Glutamatergic neuron (in vitro differentiated cells): ENCODE data around the gene PCDHGA8. TPM values are rescaled to one million over a fixed set of nuclear protein-coding genes. Genes with fewer than 3 reads are reported as not detected.
"Not testable (repeated sequence)": the region's sequence is repeated elsewhere in the genome, so short reads cannot be mapped to it uniquely, and the experiment has no call there.

ENCODE experiments used
- DNase-seq: peaks from one replicate; pipeline ENCODE4 v3.0.0; 2022
- H3K27ac Mint-ChIP-seq: one replicate; pipeline ENCODE4 v1.8.0; 2020; ENCODE audit warnings: mild to moderate bottlenecking, mixed read lengths, inconsistent platforms; ENCODE audit not compliant: unreplicated experiment
- H3K27me3 Mint-ChIP-seq: one replicate; pipeline ENCODE4 v1.8.0; 2020; ENCODE audit warnings: mild to moderate bottlenecking, moderate library complexity, mixed read lengths, inconsistent platforms; ENCODE audit not compliant: unreplicated experiment
- H3K36me3 Mint-ChIP-seq: one replicate; pipeline ENCODE4 v1.8.0; 2020; ENCODE audit warnings: mild to moderate bottlenecking, mixed read lengths, inconsistent platforms; ENCODE audit not compliant: unreplicated experiment
- H3K4me1 Mint-ChIP-seq: one replicate; pipeline ENCODE4 v1.8.0; 2020; ENCODE audit warnings: mild to moderate bottlenecking, low read depth, mixed read lengths, inconsistent platforms; ENCODE audit not compliant: unreplicated experiment
- H3K4me3 Mint-ChIP-seq: one replicate; pipeline ENCODE4 v1.8.0; 2020; ENCODE audit warnings: mild to moderate bottlenecking, mixed read lengths, inconsistent platforms; ENCODE audit not compliant: unreplicated experiment
- H3K9me3 Mint-ChIP-seq: one replicate; pipeline ENCODE4 v1.8.0; 2020; ENCODE audit warnings: mild to moderate bottlenecking, moderate library complexity, mixed read lengths, inconsistent platforms; ENCODE audit not compliant: unreplicated experiment
- total RNA-seq: library from RNA; stranded (reverse); fragmentation: NEBNext Ultra II Directional; extraction: Animal tissue kit (Norgen Biotek cat#: 25700); gene quantifications from one replicate; pipeline ENCODE4 v1.2.1, GENCODE V29; 2021; ENCODE audit not compliant: unreplicated experiment
- TF ChIP-seq, protein P1 (sequence below): fragments of 200-600 bp; sonication (generic); IDR thresholded peaks from one replicate; pipeline ENCODE4 v1.5.0; 2021; ENCODE audit not compliant: partially characterized antibody, unreplicated experiment

PCDHGA8 gene
- total RNA-seq, 1 donor from 2014 or later: 7.2 TPM

GRCh38 chr5:141371572-141372475 is 20.6 kb upstream of the PCDHGA8 start:
- H3K27me3 Mint-ChIP-seq: no peaks in the 10 kb centered on the region
- H3K4me1 Mint-ChIP-seq: no peaks in the 10 kb centered on the region
- peaks cover 53% of the 10 kb centered on the region for H3K36me3 Mint-ChIP-seq
- no peak overlapping the region for H3K4me3 Mint-ChIP-seq
- H3K9me3 Mint-ChIP-seq: peaks cover 18% of the 10 kb centered on the region
- TF ChIP-seq, protein P1, sequence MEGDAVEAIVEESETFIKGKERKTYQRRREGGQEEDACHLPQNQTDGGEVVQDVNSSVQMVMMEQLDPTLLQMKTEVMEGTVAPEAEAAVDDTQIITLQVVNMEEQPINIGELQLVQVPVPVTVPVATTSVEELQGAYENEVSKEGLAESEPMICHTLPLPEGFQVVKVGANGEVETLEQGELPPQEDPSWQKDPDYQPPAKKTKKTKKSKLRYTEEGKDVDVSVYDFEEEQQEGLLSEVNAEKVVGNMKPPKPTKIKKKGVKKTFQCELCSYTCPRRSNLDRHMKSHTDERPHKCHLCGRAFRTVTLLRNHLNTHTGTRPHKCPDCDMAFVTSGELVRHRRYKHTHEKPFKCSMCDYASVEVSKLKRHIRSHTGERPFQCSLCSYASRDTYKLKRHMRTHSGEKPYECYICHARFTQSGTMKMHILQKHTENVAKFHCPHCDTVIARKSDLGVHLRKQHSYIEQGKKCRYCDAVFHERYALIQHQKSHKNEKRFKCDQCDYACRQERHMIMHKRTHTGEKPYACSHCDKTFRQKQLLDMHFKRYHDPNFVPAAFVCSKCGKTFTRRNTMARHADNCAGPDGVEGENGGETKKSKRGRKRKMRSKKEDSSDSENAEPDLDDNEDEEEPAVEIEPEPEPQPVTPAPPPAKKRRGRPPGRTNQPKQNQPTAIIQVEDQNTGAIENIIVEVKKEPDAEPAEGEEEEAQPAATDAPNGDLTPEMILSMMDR: no peak
- DNase-seq: no peak
- no peak overlapping the region for H3K27ac Mint-ChIP-seq

GRCh38 chr5:141373673-141374317 is 18.6 kb upstream of the PCDHGA8 start, which contains the start of gene PCDHGA6:
Gene PCDHGA6 (plus strand): TSS chr5:141373891. CDS start chr5:141374084, 193 bp downstream.
- TF ChIP-seq, protein P1: no peak
- no peak for DNase-seq
- H3K4me3 Mint-ChIP-seq: peak within 1 kb of the TSS; percentile 25
- no peaks in the 10 kb centered on the region for H3K4me1 Mint-ChIP-seq
- H3K9me3 Mint-ChIP-seq: peaks cover 21% of the 10 kb centered on the region
- H3K27me3 Mint-ChIP-seq: no peaks in the 10 kb centered on the region
- H3K36me3 Mint-ChIP-seq: peaks cover 55% of the 10 kb centered on the region
- no peak within 1 kb of the TSS for H3K27ac Mint-ChIP-seq

GRCh38 chr5:141374627-141375026 is 17.8 kb upstream of the PCDHGA8 start:
- peaks cover 55% of the 10 kb centered on the region for H3K36me3 Mint-ChIP-seq

DNA sequence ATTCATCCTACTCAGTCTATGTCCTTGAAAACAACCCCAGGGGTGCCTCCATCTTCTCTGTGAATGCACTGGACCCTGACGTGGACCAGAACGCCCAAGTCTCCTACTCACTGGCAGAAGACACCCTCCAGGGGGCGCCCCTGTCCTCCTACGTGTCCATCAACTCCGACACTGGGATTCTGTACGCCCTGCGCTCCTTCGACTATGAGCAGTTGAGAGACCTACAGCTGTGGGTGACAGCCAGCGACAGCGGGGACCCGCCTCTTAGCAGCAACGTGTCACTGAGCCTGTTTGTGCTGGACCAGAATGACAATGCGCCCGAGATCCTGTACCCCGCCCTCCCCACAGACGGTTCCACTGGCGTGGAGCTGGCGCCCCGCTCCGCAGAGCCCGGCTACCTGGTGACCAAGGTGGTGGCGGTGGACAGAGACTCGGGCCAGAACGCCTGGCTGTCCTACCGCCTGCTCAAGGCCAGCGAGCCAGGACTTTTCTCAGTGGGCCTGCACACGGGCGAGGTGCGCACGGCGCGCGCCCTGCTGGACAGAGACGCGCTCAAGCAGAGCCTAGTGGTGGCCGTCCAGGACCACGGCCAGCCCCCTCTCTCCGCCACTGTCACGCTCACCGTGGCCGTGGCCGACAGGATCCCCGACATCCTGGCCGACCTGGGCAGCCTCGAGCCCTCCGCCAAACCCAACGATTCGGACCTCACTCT is 16.8 kb upstream of the PCDHGA8 start:
- DNase-seq, H3K4me1 Mint-ChIP-seq, H3K27me3 Mint-ChIP-seq, H3K4me3 Mint-ChIP-seq, H3K27ac Mint-ChIP-seq: not testable (repeated sequence)
- peaks cover 18% of the 10 kb centered on the region for H3K9me3 Mint-ChIP-seq
- peaks cover 46% of the 10 kb centered on the region for H3K36me3 Mint-ChIP-seq

More at GRCh38 chr5:141374627-141375026, 17.8 kb upstream of the PCDHGA8 start:
- H3K4me3 Mint-ChIP-seq: no peak overlapping the region
- DNase-seq: no peak
- no peak overlapping the region for H3K27ac Mint-ChIP-seq
- no peaks in the 10 kb centered on the region for H3K4me1 Mint-ChIP-seq
- TF ChIP-seq, protein P1: no peak
- H3K27me3 Mint-ChIP-seq: no peaks in the 10 kb centered on the region
- peaks cover 21% of the 10 kb centered on the region for H3K9me3 Mint-ChIP-seq
